Inflammatory macrophage (primary cell): ENCODE data around the gene AGR2.
A peak's percentile ranks its signal among the peaks of the same experiment; 100 is the strongest.

Experiments used
- DNase-seq, 2 donors: peaks; one replicate each; pipeline ENCODE4 v3.0.0-alpha.2; 2020 to 2022

AGR2 gene

GRCh38 chr7:16812542-16813231 is 7.9 kb upstream of the AGR2 start:
- no peak for DNase-seq

GRCh38 chr7:16811551-16811950 is 6.8 kb upstream of the AGR2 start:
- DNase-seq: peak; percentile 7 to 23

- DNase-seq: no peak
Observed at GRCh38 chr7:16810573-16810972, 5.8 kb upstream of the AGR2 start.

- DNase-seq: no peak
Observed at GRCh38 chr7:16810112-16810511, 5.3 kb upstream of the AGR2 start.

GRCh38 chr7:16805441-16805840 is 642 bp upstream of the AGR2 start:
- DNase-seq: no peak

- DNase-seq: no peak
Observed at GRCh38 chr7:16803881-16804673, 722 bp downstream of the AGR2 start.

GRCh38 chr7:16803125-16803524 is 1.7 kb downstream of the AGR2 start:
- no peak for DNase-seq

GRCh38 chr7:16801579-16801978 is 3.2 kb downstream of the AGR2 start:
- no peak for DNase-seq

- DNase-seq: peak; percentile 40 to 42
Observed at GRCh38 chr7:16801111-16801542, 3.7 kb downstream of the AGR2 start.

GRCh38 chr7:16795624-16796023 is 9.2 kb downstream of the AGR2 start:
- no peak for DNase-seq

- no peak for DNase-seq
Observed at GRCh38 chr7:16794986-16795385, 9.8 kb downstream of the AGR2 start.

- no peak for DNase-seq
Observed at GRCh38 chr7:16791905-16792698, 12.7 kb downstream of the AGR2 start.

- no peak for DNase-seq
Observed at GRCh38 chr7:16791071-16791470, 13.7 kb downstream of the AGR2 start.

GRCh38 chr7:16787127-16787526 is 17.7 kb downstream of the AGR2 start:
- no peak for DNase-seq

- no peak for DNase-seq
Observed at GRCh38 chr7:16786257-16786656, 18.5 kb downstream of the AGR2 start.

- no peak for DNase-seq
Observed at GRCh38 chr7:16785846-16786245, 19.0 kb downstream of the AGR2 start.

- no peak for DNase-seq
Observed at GRCh38 chr7:16785321-16785720, 19.5 kb downstream of the AGR2 start.

- DNase-seq: no peak
Observed at GRCh38 chr7:16780596-16780995, 24.2 kb downstream of the AGR2 start.

GRCh38 chr7:16779051-16779450 is 25.7 kb downstream of the AGR2 start:
- peak; percentile 1 to 24 for DNase-seq

GRCh38 chr7:16778476-16778875 is 26.3 kb downstream of the AGR2 start:
- DNase-seq: no peak

- no peak for DNase-seq
Observed at GRCh38 chr7:16776053-16776452, 28.7 kb downstream of the AGR2 start.

GRCh38 chr7:16774986-16775385 is 29.8 kb downstream of the AGR2 start:
- DNase-seq: no peak

GRCh38 chr7:16774294-16774693 is 30.5 kb downstream of the AGR2 start:
- DNase-seq: no peak
